Epithelial cell of proximal tubule (primary cell): ENCODE data around the gene PIM3. TPM values are rescaled to one million over a fixed set of nuclear protein-coding genes. Genes with fewer than 3 reads are reported as not detected.

Source experiments
- DNase-seq: peaks from one replicate; pipeline ENCODE4 v3.0.0-alpha.2; 2011; ENCODE audit warnings: low read depth
- H3K4me3 ChIP-seq: 2 replicates; pipeline ENCODE4 v1.5.1; 2011; ENCODE audit warnings: low read depth, mild to moderate bottlenecking, low read length
- total RNA-seq: library from RNA; depleted of rRNA; stranded (reverse); fragments of >200 nt; gene quantifications from 2 replicates; pipeline ENCODE4 v1.2.3, GENCODE V29; 2015
- TF ChIP-seq, protein P1 (sequence below): conservative IDR thresholded peaks from 2 replicates; pipeline ENCODE4 v1.5.1; 2012; ENCODE audit warnings: low read depth, mild to moderate bottlenecking, low read length

The PIM3 gene
- total RNA-seq, 1 donor from 2014 or later: 37.5 TPM

DNA sequence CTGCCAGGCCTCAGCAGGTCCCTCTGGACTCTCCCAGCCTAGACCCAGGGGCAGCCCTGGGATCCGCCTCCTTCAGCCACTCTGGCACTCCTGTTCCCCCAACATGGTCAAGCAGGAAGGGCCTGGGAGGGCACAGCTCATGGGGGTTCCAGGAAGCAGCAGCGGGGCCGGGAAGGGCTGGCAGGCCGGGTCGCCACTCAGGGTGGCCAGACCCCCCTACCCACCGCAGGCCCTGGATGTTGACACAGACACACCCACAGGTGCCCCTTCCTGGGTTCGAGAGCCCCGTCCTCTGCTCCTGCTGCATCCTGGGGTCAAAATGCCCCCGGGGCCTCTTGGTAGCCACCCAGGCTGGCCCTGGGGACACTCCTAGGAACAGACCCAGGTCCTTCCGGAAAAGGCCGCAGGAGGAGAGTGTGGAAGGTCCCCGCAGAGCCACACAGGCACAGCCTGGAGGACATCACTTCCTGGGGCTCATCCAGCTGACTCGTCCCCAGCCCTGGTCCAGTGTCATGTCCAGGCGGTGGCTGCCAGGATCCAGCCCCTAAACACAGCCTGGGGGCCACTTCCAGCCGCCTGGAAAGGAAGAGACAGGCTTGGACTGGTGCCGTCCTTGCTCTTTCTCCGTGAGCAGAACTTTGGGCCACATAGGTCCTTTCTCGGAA is 6.8 kb upstream of the PIM3 start:
- H3K4me3 ChIP-seq: no peak overlapping the region
- DNase-seq: no peak
- TF ChIP-seq, protein P1, sequence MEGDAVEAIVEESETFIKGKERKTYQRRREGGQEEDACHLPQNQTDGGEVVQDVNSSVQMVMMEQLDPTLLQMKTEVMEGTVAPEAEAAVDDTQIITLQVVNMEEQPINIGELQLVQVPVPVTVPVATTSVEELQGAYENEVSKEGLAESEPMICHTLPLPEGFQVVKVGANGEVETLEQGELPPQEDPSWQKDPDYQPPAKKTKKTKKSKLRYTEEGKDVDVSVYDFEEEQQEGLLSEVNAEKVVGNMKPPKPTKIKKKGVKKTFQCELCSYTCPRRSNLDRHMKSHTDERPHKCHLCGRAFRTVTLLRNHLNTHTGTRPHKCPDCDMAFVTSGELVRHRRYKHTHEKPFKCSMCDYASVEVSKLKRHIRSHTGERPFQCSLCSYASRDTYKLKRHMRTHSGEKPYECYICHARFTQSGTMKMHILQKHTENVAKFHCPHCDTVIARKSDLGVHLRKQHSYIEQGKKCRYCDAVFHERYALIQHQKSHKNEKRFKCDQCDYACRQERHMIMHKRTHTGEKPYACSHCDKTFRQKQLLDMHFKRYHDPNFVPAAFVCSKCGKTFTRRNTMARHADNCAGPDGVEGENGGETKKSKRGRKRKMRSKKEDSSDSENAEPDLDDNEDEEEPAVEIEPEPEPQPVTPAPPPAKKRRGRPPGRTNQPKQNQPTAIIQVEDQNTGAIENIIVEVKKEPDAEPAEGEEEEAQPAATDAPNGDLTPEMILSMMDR: no peak

- H3K4me3 ChIP-seq: no peak overlapping the region
- no peak for DNase-seq
- TF ChIP-seq, protein P1: no peak
These were observed 6.2 kb upstream of the PIM3 start for GRCh38 chr22:49954354-49954753.

GRCh38 chr22:49954991-49955580 is 5.5 kb upstream of the PIM3 start:
- TF ChIP-seq, protein P1: no peak
- no peak overlapping the region for H3K4me3 ChIP-seq
- no peak for DNase-seq

DNA sequence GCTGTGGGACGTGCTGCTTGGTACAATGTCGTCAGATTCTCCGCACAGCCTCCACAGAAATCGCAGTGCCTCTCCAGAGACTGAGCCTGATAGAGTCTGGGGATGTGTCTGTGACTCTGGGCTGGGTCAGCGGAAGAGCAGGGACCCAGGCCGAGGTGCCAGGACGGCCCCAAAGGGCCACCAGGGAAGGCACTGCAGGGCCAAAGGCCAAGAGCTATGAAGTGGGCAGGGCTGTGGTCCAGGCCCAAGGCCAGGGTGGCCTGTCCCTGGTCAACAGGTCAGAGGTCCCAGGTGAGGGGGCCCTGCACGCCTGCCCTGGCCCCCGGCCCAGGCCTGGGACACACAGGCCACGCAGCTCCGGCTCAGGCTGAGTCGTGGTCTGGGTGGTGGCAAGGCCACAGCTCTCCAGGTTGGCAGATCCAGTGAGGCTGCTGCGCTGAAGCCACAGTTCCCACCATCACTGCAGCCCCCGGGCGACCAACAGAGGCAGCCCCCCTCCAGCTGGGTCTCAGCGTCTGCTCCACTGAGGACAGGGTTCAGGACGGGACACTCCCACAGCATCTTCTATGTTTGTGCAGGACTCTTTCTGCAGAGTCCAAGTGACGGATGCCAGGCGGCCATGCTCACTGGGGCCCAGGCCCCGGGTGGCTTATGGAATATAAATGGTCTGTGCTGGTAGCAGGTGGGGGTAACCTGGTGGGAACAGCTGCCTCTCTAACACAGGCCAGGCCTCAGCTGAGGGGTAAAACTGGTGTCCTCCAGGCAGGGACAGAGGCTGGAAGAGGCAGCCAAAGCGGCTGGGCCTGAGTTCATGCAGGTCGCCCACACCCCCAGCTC is 4.8 kb upstream of the PIM3 start:
- no peak for DNase-seq
- no peak overlapping the region for H3K4me3 ChIP-seq
- TF ChIP-seq, protein P1: no peak

GRCh38 chr22:49956418-49956770 is 4.2 kb upstream of the PIM3 start:
- no peak overlapping the region for H3K4me3 ChIP-seq
- no peak for DNase-seq
- TF ChIP-seq, protein P1: no peak

GRCh38 chr22:49956914-49957825 is 3.4 kb upstream of the PIM3 start:
- no peak overlapping the region for H3K4me3 ChIP-seq
- TF ChIP-seq, protein P1: no peak
- no peak for DNase-seq
